Testis (tissue), 2 donors: ENCODE data around the gene INO80.

Experiments
- POLR2A ChIP-seq: fragments of 450-650 bp; IDR thresholded peaks from one replicate; pipeline ENCODE4 v1.6.1; 2017; ENCODE audit warnings: antibody characterized with exemption, mild to moderate bottlenecking, moderate library complexity
- TF ChIP-seq, protein P1 (sequence below), 3 experiments: fragments of 450-650 bp in 2 of 3; fragments of 200-600 bp in 1 of 3; sonication (generic) in 1 of 3; IDR thresholded peaks; one replicate each; pipeline ENCODE4 v1.5.1; 2016 to 2019; ENCODE audit warnings: antibody characterized with exemption in 3 of 3, mild to moderate bottlenecking in 2 of 3, moderate library complexity in 1 of 3

GRCh38 chr15:41042851-41043250 lies 73.2 kb downstream of the INO80 start:
- TF ChIP-seq, protein P1, sequence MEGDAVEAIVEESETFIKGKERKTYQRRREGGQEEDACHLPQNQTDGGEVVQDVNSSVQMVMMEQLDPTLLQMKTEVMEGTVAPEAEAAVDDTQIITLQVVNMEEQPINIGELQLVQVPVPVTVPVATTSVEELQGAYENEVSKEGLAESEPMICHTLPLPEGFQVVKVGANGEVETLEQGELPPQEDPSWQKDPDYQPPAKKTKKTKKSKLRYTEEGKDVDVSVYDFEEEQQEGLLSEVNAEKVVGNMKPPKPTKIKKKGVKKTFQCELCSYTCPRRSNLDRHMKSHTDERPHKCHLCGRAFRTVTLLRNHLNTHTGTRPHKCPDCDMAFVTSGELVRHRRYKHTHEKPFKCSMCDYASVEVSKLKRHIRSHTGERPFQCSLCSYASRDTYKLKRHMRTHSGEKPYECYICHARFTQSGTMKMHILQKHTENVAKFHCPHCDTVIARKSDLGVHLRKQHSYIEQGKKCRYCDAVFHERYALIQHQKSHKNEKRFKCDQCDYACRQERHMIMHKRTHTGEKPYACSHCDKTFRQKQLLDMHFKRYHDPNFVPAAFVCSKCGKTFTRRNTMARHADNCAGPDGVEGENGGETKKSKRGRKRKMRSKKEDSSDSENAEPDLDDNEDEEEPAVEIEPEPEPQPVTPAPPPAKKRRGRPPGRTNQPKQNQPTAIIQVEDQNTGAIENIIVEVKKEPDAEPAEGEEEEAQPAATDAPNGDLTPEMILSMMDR (IDR thresholded peaks at IDR 0.05) = no peak
- TF ChIP-seq POLR2A = no peak
